SU-DHL-6 (cell line): Measurements from ENCODE around the gene FAM171A1.

Source experiments
- H2AFZ ChIP-seq: fragments of 200-600 bp; sonication (generic); 2 replicates; pipeline ENCODE4 v1.6.1; 2014; ENCODE audit warnings: low read depth, mild to moderate bottlenecking, moderate library complexity, mixed read lengths, antibody characterized with exemption, low read length; ENCODE audit not compliant: severe bottlenecking
- H3F3A ChIP-seq: fragments of 200-600 bp; shearing (Covaris generic); 2 replicates; pipeline ENCODE4 v1.6.0; 2016; ENCODE audit warnings: antibody characterized with exemption, mild to moderate bottlenecking; ENCODE audit not compliant: insufficient read depth
- H3K27ac ChIP-seq: fragments of 200-600 bp; sonication (generic); 2 replicates; pipeline ENCODE4 v1.5.1; 2016; ENCODE audit warnings: low read depth, mild to moderate bottlenecking, low read length, moderate library complexity, mixed read lengths
- H3K27me3 ChIP-seq: fragments of 200-600 bp; sonication (generic), shearing (Covaris generic); 2 replicates; pipeline ENCODE4 v1.6.0; 2014; ENCODE audit warnings: mild to moderate bottlenecking, low read length
- H3K36me3 ChIP-seq: fragments of 200-600 bp; sonication (generic); 2 replicates; pipeline ENCODE4 v1.6.1; 2014; ENCODE audit warnings: mild to moderate bottlenecking, low read length, mixed read lengths
- H3K4me2 ChIP-seq: fragments of 300-600, 200-600 bp; shearing (Covaris generic), sonication (generic); 2 replicates; pipeline ENCODE4 v1.6.0; 2014; ENCODE audit warnings: low read length, low read depth, mild to moderate bottlenecking; ENCODE audit not compliant: poor library complexity, severe bottlenecking
- H3K4me3 ChIP-seq: fragments of 200-600 bp; sonication (generic); 2 replicates; pipeline ENCODE4 v1.5.1; 2014; ENCODE audit warnings: antibody characterized with exemption, low read length, mild to moderate bottlenecking, mixed read lengths; ENCODE audit not compliant: insufficient read depth, poor library complexity, severe bottlenecking
- H3K79me2 ChIP-seq: fragments of 200-600 bp; sonication (generic); 2 replicates; pipeline ENCODE4 v1.6.1; 2014; ENCODE audit warnings: mild to moderate bottlenecking, low read length, moderate library complexity; ENCODE audit not compliant: insufficient read depth
- H3K9ac ChIP-seq: fragments of 200-600 bp; sonication (generic); 2 replicates; pipeline ENCODE4 v1.7.0; 2014; ENCODE audit warnings: mild to moderate bottlenecking, low read length
- H3K9me2 ChIP-seq: fragments of 200-600 bp; sonication (generic); replicated peaks from 2 replicates; pipeline ENCODE4 v1.6.1; 2014; ENCODE audit warnings: low read length; ENCODE audit not compliant: insufficient read depth
- H3K9me3 ChIP-seq: fragments of 200-600 bp; sonication (generic); 2 replicates; pipeline ENCODE4 v1.6.1; 2014; ENCODE audit warnings: low read length, mixed read lengths; ENCODE audit not compliant: insufficient read depth
- H4K20me1 ChIP-seq: fragments of 200-600 bp; sonication (generic); 2 replicates; pipeline ENCODE4 v1.6.1; 2014; ENCODE audit warnings: low read depth, mild to moderate bottlenecking, antibody characterized with exemption, low read length, moderate library complexity, mixed read lengths
- EZH2phosphoT487 ChIP-seq: fragments of 200-600 bp; sonication (generic), shearing (Covaris generic); conservative IDR thresholded peaks from 2 replicates; pipeline ENCODE4 v1.6.1; 2018; ENCODE audit warnings: mild to moderate bottlenecking, antibody characterized with exemption, low read length, moderate library complexity, mixed read lengths
- TF ChIP-seq, protein P1 (sequence below): fragments of 200-600 bp; sonication (generic); IDR thresholded peaks from one replicate; pipeline ENCODE4 v1.5.1; 2017; ENCODE audit warnings: antibody characterized with exemption, mild to moderate bottlenecking, low read length, moderate library complexity; ENCODE audit not compliant: insufficient read depth, poor library complexity, severe bottlenecking

Gene FAM171A1

DNA sequence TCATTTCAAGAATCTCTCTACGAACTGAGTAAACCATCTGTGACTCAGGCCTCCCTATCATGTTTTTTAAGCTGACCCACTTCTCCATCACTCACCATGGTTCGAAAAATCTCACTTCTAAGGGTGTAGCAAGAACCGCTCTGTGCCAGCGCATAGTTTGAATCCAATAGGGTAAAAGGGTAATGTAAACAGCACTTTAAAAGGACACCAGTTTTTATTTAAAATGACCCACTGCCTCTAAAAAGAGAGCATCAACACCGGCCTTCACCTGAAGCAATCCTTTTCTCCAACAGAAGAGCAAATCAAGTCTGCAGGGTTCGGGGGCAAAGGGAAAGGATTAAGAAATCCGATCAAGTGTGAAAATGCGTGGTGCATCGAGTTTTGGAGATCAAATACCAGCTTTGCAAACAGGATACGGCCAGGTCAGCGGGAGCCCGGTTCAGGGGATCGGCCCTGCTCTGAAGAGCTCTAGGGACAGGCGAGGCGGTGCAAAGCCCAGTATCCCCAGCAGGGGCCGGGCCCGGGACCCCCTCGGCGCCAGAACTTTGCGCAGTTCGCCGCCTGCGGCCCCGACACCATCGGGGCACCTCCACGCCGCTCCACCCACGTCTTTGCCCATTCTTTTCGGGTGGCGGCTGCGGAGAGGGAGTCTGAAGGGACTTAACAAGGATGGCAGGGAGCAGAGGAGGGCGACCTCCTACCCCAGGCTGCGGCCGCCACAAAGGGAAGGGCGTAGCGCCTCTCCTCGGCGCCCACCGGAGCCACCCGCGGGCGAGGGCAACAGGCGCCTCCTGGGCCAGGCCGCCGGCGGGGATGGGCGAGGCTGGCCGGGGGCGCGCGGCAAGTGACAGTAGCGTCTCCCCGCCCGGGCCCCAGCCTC is 203.4 kb downstream of the FAM171A1 start:
- Histone ChIP-seq H3K4me3 (peak overlapping the region; percentile 87), H3K9me3 (no peaks in the 10 kb centered on the region), H3K36me3 (no peaks in the 10 kb centered on the region), H3K9me2 (no peaks in the 10 kb centered on the region), H3K27ac (no peak overlapping the region), H3F3A (no peaks in the 10 kb centered on the region), H2AFZ (peak overlapping the region; percentile 89), H3K9ac (peak overlapping the region; percentile 47), H3K27me3 (0 out of 2 replicates have a peak, but pooled peaks cover 4% of the 10 kb centered on the region), H3K79me2 (no peaks in the 10 kb centered on the region), H3K4me2 (peak overlapping the region; percentile 81), H4K20me1 (no peaks in the 10 kb centered on the region)
- no peak for TF ChIP-seq EZH2phosphoT487
- TF ChIP-seq, protein P1, sequence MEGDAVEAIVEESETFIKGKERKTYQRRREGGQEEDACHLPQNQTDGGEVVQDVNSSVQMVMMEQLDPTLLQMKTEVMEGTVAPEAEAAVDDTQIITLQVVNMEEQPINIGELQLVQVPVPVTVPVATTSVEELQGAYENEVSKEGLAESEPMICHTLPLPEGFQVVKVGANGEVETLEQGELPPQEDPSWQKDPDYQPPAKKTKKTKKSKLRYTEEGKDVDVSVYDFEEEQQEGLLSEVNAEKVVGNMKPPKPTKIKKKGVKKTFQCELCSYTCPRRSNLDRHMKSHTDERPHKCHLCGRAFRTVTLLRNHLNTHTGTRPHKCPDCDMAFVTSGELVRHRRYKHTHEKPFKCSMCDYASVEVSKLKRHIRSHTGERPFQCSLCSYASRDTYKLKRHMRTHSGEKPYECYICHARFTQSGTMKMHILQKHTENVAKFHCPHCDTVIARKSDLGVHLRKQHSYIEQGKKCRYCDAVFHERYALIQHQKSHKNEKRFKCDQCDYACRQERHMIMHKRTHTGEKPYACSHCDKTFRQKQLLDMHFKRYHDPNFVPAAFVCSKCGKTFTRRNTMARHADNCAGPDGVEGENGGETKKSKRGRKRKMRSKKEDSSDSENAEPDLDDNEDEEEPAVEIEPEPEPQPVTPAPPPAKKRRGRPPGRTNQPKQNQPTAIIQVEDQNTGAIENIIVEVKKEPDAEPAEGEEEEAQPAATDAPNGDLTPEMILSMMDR: no peak

DNA sequence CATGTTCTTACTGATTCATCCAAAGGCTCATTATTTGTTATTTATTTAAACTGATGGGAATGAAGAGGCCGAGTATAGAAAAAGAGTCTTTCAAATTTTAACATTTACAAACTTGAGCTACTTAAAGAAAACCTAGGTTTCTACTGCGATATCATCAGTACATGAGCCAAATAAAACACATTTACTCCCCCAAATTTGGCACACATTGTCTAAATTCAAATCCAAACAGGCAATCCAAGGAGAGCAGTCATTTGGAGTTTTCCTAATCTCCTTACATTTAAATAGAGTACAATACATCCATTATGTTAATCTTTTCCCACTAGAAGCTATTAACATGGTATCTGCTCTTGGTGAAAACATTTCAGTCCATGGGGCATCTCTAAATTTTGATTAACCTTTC is 204.8 kb downstream of the FAM171A1 start:
- H3F3A ChIP-seq: no peaks in the 10 kb centered on the region
- no peak overlapping the region for H3K9ac ChIP-seq
- TF ChIP-seq, protein P1: no peak
- no peak for TF ChIP-seq EZH2phosphoT487
- H3K27ac ChIP-seq: no peak overlapping the region
- H3K4me3 ChIP-seq: no peak overlapping the region
- no peak overlapping the region for H2AFZ ChIP-seq
- H3K4me2 ChIP-seq: no peak overlapping the region
- 0 out of 2 replicates have a peak, but pooled peaks cover 4% of the 10 kb centered on the region for H3K27me3 ChIP-seq
- no peaks in the 10 kb centered on the region for H3K9me3 ChIP-seq
- no peaks in the 10 kb centered on the region for H3K36me3 ChIP-seq
- no peaks in the 10 kb centered on the region for H4K20me1 ChIP-seq
- no peaks in the 10 kb centered on the region for H3K79me2 ChIP-seq
- H3K9me2 ChIP-seq: no peaks in the 10 kb centered on the region

DNA sequence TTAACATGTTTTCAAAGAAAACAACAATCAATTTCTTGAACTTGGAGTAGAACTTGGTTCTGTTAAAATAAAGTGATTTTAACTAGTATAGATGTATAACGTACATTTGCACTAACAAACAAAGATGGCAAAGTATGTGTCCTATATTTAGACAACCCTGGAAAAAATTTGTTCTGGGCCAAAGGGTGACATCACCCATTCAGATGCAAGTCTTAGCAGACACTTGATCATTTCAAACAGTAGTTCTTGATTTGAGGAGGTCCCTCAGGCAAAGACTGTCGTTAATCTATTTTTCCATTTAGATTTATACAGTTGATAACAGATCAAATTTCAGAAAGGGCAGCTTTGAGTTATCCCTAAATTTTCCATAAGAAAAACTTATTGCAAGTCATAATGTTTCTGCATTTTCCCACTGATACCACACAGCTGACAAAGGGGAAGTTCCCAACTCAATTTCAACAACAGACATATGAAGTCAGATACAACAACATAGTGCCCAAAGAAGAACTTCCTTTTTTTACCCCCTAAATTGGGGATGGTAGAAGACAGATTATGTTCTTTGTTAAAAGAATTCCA is 207.7 kb downstream of the FAM171A1 start:
- TF ChIP-seq, protein P1: no peak
- no peak for TF ChIP-seq EZH2phosphoT487
- Histone ChIP-seq H3K36me3 (no peaks in the 10 kb centered on the region), H3K9me3 (no peaks in the 10 kb centered on the region), H3K9ac (no peak overlapping the region), H2AFZ (no peak overlapping the region), H3F3A (no peaks in the 10 kb centered on the region), H3K9me2 (no peaks in the 10 kb centered on the region), H3K27ac (no peak overlapping the region), H3K79me2 (no peaks in the 10 kb centered on the region), H3K4me2 (no peak overlapping the region), H3K27me3 (0 out of 2 replicates have a peak, but pooled peaks cover 4% of the 10 kb centered on the region), H4K20me1 (no peaks in the 10 kb centered on the region), H3K4me3 (no peak overlapping the region)
